Activated T-cell treated with anti-CD3 and anti-CD28 coated beads for 48 hours (primary cell): ENCODE measurements around the gene FAT1.

Source experiments
- DNase-seq: peaks from one replicate; pipeline ENCODE4 v3.0.0-alpha.2; 2020; ENCODE audit warnings: low read depth

Gene FAT1

DNA sequence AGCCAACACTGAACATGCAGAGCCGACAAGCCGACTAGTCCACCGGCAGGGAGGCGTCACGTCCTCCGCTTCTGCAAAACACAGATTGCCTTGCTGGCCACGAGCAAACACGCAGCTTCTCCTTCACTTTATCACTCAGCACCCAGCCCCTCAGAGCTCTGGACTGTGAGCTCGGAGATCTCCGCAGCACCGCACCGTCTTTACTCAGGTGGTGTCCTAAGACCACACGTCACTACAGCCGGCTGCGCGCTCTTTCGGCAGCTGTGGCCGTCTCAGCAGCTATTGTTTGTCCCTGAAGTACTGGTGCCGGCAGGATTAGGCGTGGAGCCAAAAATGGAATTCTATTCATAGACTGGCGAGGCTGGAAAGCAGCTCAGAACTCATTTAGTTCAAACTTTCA, 72.0 kb downstream of the FAT1 start:
- DNase-seq, result no peak

DNA sequence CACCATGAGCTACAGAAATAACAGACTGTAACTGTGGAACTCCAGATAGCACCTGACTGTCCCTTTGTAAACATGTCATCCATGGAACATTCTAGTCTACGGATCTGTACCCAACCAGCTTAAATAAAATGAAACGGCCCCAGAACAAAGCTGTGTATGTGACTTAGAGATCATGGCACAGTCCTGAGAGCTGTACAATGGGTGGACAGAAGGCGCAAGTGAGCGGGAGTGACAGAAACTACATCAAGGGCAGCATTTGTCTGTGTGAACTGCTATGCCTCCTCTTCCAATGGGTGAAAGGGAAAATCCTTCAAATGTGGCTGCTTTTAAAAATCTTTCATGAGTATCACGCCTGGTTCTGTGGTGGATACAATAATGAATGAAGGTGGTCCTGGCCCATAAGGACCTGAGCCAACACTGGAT, 72.5 kb downstream of the FAT1 start:
- no peak for DNase-seq

DNA sequence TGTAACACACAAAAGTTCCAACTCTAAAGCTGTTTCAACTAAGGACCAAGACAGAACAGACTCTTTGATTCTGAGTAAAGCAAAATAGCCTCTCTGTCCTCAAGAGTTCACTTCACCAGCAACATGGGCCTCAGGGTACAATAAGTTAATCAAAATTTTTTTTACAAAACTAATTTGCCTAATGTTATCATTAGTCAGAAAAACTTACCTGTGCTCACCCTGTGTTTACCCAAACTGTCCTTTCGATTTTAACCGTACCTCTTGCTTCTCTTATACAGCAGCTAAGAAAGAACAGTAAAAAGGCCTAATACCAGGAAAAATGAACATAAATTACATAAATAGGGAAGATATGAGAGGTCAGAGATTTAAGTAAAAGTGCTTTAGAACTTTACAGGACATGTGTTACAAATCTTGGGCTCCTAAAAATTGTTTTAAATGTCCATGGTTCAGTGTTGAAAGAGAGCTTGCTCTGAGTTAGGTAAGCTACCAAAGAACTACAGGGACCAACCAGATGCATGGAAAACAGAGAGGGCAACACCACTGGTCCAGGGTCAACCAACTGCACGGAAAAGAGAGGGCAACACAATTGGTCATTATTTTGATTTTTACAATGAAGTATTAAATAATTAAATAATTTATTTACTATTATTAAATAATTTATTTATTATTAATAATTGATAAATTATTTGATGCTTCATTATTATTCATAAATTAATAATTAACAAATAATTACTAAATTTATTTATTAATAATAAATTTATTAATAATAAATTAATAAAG, 73.1 kb downstream of the FAT1 start:
- DNase-seq, result no peak

DNA sequence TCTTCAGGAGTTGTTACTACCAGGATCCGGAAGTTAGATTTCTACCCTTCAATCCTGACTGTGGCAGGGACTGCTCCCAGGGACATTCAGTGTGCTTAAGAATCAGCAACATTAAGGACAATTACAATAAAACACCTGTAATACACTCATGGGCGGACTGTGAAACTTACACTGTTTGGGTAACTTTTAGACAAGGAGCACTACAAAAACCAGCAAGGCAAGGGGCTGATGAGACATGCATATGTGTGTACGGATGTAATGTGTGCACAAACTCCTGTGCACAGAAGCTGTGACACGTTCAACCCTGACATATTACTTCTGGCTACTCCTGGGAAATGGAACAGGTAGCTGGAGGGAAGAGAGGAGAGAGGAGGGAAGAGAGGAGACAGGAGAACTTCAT, 75.8 kb downstream of the FAT1 start:
- no peak for DNase-seq

GRCh38 chr4:186644737-186645261, 78.9 kb downstream of the FAT1 start:
- no peak for DNase-seq

DNA sequence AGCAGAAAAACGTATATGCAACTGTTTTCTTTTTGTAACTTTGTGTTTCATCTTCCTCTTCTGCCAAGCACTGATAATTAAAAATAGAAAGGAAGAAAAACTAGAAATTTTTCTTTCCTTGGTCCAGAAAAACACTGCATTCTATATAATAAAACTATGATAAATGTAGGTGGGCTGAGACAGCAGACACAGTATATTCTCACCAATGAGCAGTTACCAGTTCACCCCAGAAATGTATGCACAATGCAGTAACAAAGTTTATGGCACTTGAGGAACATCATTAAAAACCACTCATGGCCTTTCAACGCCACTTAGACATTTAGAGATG, 79.4 kb downstream of the FAT1 start:
- DNase-seq, result no peak

DNA sequence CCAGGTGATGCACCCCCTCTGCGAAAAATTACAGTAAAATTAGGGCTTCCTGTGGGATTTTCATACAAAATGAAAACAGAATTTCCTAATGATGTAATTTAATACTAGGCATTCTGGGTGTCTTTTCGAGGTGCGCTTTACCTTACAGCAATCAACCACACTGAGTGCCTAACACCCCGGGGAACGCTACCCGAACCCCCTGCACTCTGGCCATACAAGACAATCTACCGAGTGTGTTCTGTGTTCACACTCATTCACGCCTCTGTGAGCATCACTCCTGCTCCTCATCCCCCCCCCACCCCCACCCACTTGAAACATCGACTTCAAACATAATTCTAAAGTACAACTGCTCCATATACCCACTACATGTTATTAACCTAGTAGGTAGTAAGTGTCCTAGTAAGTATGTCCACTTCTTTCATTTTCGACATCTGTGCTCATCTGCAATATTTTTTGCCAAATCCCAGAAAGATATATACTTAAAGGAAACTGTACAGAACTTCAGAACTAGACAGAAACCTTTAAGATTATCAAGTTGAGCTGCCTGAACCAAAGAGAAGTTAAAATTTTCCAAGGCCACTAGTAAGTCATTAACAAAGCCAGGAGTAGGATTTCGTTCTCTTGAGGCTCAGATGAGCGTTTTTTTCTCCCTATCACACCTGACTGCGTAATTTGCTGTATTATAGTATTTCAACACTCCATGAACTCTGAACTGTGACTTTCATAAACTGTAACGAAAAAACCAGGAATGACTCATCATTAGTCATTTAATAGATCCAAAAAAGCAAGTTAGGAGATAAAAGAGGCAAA, 80.0 kb downstream of the FAT1 start:
- DNase-seq, result no peak

- DNase-seq, result no peak
These were observed 80.7 kb downstream of the FAT1 start for GRCh38 chr4:186642998-186643397.

GRCh38 chr4:186642530-186642929, 81.1 kb downstream of the FAT1 start:
- no peak for DNase-seq

- DNase-seq, result no peak
These were observed 89.0 kb downstream of the FAT1 start for GRCh38 chr4:186634591-186635128.

GRCh38 chr4:186633844-186634243, 89.8 kb downstream of the FAT1 start:
- DNase-seq, result no peak

- DNase-seq, result no peak
These were observed 93.5 kb downstream of the FAT1 start for GRCh38 chr4:186630128-186630527.

- DNase-seq, result peak; percentile 3
These were observed 95.5 kb downstream of the FAT1 start for GRCh38 chr4:186628058-186628711.

- no peak for DNase-seq
These were observed 96.3 kb downstream of the FAT1 start for GRCh38 chr4:186627226-186627865.

- no peak for DNase-seq
These were observed 98.7 kb downstream of the FAT1 start for GRCh38 chr4:186624951-186625350.

- no peak for DNase-seq
These were observed 100.1 kb downstream of the FAT1 start for GRCh38 chr4:186623546-186623945.

DNA sequence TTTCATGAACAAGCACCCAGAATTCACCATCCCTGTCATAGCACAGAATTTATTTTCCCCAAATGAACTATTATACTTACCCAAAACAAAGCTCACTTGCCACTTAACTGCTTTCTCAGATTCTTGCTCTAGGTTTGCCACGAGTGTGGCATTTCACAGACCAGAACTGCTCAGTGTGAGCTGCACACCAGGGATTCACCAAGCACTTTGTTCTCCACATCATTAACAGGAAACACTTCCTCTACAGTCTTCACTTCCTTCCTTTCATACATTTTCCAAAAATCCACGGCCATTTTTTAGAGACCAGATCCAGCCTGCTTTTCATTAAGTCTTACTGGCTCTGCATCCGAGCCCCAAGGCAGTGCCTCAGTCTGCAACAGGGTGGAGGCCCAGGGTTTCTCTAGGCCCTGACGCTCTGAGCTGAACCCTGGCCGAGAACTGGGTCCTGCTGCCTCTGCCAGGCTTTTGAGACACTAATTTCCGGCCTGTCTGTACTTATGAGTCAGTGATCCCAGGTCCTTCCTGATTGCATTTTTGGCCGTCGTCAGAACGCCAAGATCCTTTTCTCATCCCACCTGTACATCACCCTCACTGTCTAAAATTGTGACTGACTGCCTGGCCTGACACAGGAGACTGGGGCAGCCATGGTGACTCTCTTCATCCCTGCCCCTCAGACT, 100.7 kb downstream of the FAT1 start:
- DNase-seq, result no peak

DNA sequence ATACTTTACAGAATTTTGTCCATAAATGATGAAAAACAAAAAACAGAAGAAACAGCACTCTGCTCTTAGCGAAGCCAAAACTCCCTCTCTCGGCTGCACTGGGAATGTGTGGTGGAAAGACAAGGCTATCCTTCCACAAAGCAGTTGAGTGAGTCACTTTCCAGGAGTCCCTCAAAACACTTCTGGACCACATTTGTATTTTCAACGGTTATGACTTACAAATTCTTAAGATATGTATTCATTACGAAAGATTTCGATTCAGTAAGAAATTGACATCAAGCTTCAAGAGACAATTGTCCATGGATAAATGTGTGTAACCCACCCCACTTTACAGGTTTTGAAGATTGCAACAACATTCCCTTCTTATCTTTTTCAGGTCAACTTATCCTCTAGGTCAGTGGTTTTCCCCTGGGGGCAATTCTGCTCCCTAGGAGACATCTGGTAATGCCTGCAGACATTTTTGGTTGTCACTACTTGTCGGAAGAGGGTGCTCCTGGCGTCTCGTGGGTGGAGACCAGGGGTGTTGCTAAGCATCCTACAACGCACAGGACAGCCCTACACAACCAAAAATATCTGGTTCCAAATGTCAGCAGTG, 101.6 kb downstream of the FAT1 start:
- DNase-seq, result no peak

GRCh38 chr4:186619088-186619487, 104.6 kb downstream of the FAT1 start:
- DNase-seq, result no peak

DNA sequence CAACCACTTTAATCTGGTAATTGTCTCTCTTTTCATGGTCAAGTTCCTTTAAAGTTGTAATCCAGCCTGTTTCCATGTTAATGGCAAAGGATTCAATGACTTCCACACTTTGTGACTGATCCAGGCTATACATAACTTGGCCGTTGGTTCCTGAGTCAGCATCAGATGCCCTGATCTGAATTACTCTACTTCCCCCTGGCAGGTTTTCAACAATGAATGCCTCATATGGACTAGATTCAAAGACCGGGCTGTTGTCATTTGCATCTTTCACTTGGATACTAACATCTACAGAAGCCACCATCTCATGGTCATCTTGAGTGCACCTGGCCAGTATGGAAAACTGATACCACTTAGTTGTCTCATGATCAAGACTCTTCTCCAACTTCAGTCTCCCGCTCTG, 105.7 kb downstream of the FAT1 start:
- DNase-seq, result no peak

GRCh38 chr4:186607490-186607889, 116.2 kb downstream of the FAT1 start:
- no peak for DNase-seq
